ENCODE results near the gene KCNH1.
A peak's percentile ranks its signal among the peaks of the same experiment; 100 is the strongest.

Gene KCNH1

DNA sequence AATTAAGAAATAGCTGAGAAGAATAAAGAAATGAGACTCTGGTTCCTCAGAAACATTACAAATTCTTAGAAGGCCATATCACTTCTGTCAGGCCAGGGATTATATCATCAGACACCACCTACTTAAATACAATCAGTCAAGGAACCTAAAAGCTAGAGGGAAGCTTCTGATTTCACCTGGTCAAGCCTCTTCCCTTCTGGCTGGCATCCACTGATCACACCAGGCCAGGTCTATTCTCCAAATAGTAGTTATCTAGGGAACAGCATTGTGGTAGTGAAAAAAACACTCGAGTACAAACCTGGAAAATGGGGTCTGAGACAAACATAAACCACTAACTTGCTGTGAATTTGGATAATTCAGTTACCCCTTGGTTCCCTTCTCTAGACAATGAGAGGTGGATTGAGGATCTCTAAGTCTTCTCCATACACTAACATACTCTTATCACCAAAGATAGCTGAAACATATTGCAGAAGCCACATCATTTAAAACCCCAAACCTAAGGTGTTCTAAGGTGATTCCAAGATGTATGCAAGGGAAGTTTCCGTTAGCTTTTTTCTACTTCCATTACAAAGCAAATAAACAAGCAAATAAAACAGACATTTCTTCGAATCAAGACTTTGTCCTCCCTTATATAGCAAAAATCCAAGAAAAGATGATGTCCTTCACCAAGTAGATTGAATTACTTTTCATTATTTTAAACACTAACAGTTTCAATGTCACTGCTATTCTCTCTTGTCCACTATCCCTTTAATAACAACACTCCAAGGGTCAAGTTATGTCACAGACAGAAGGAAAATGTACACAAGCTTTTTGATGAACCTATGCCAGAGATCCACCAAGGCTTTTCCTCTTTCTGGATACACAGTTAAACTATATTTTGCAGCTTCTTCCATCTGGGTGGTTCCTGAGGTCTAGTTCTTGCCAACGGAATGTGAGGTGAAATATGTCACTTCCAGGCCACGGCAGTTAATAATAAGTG is 212.9 kb downstream of the KCNH1 start:
- DNase-seq (ENCODE audit: low spot score), result no peak

DNA sequence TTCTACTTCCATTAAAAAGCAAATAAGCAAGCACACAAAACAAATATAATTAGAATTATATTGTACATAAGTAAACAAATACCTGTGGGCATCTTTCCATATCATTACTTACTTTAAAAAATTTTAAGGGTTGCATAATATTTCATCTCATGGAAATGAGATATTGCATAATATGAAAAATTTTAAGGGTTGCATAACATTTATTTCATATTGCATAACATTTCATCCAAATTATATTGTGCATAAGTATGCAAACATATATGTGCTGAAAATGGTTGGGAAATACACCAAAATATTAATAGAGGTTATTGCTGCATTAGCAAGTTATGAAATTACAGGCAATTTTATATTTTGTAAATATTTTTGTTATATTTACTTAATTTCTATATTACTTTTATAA is 213.7 kb downstream of the KCNH1 start:
- DNase-seq (ENCODE audit: low spot score), result no peak

DNA sequence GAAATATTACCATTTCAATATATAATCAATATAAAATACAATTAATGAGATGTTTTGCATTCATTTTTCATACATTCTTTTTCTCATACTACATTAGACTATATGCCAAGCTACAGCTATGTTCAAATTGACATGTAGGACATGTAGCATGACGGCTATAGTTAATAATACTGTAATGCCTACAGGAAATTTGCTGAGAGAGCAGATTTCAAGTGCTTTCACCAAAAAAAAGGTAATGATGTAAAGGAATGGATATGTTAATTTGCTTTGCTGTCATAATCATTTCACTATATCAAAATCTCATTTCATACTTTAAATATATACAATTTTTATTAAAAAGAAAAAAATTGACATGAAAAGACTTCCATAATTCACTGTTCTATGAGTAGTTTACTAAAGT is 215.1 kb downstream of the KCNH1 start:
- no peak for DNase-seq (ENCODE audit: low spot score)

DNA sequence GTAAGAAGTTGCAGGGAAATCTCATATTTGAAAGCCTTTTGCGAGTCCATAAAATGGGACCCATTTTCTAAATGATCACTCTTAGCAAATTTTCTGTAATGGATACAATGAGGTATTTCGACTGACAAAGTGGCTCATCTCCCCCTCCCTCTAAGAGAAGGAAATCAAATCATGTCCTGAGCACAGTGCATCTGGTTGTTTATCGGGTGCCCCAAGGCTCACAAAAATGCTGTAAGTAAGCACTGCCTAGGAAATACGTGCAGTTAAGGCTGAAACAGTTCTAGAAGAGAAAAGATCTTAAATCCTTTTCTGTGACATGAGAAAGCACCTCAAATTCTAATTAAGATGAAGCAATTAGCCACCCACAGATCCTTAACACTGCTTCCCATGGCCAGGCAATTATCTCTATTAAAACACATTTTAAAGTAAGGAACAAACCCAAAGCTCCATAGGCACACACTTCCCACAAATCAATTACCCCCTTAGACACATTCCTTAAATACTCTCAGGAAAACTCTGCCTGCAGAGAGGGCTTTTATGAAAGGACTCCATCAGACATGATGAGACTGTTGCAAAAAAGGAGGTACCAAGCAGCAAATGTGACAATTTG is 216.3 kb downstream of the KCNH1 start:
- DNase-seq (ENCODE audit: low spot score), result no peak

DNA sequence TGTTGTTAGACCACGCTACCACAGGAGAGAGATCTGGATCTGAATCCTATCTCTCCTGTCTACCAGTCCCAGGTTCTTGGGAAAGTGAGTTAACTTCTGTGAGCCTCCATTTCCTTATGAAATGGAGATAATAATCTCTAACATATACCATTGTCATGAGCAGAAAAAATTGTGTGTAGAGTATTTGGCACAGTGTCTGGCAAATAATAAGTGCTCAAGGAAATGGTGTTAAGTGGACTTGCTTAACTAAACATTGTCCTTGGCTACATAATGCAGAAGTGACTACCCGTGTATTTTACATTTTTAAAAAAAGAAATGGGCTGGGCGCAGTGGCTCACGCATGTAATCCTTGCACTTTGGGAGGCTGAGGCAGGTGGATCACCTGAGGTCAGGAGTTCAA is 217.4 kb downstream of the KCNH1 start:
- no peak for DNase-seq (ENCODE audit: low spot score)

DNA sequence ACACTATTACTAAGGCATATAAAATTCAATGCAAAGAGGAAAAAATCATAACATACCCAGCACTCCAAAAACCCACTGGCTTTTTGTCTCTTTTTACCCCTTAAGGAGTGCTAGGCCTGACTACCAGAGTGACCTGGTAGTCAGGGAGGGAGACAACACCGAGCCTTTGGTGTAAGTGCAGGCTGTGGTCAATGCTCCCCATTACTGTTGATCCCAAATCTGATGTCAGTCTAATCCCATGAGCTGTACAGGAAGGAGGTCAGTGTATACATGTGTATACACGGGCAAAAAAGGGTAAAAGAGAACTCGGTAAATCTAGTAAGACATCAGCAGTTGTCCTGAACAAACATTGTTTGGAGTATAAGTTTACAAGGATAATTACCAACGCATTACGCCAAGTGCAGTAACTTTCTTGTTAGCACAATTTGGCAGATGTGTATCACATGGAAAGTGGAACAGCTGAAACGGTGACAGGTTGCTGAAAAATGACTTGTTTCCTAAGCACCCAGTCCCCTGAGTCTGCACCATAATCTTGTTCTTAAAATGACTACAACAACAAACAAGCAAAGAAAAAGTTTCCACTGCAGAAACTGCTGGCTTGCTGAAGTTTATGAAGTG is 217.9 kb downstream of the KCNH1 start:
- DNase-seq (ENCODE audit: low spot score), result no peak

DNA sequence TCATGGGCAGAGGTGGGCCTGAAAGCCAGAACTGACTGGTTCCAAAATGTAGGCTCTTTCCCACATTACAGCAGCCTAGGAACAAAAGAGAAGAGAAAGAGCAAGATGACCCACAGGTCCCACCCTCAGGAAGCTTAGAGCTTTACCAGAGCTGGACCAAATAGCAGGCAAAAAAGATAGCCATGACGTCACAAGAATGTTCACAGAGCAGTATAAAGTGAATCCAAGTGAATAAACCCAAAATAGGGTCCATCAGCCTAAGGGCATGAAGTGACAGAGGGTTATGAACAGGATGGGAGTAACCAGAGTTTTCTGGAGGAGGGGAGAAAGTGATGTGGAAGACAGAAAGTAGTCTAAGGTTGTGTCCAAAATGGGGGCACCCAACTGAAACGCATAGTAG is 221.2 kb downstream of the KCNH1 start:
- DNase-seq (ENCODE audit: low spot score), result no peak

DNA sequence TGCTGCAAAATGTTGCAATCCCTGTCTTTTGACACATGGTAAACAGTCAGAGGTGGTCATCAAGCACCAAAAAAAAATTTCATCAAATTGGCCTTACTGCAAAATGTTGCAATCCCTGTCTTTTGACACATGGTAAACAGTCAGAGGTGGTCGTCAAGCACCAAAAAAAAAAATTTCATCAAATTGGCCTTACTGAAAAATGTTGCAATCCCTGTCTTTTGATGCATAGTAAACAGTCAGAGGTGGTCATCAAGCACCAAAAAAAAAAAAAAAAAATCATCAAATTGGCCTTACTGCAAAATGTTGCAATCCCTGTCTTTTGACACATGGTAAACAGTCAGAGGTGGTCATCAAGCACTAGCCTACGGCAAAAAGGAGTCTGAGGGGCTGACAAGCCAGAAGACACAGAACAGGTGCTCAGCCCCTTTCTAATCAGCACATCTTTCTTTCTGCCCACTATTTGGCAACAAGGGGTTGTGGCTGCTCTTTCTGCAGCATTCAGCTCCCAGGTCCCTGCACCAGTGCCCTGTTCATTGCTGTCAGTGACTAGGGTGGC is 223.8 kb downstream of the KCNH1 start:
- DNase-seq (ENCODE audit: low spot score), result no peak

DNA sequence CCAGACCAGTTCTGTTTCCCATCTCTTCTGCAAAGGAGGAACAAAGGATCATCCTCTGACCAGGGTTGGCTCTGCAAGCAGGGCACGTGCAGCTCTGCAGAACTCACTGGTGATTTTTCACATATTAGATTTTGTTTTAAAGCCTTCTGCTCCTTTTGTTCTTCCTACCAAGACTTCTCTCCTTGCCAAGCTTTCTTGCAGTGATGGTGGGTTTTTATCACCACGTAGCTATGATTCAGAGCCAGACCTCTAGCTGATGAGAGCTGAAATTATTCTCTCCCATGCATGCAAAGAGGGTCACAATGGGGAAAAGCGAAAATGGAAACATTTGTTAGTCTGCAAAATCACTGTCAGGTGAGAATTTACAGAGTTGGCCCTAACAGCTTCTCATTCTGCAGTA is 225.2 kb downstream of the KCNH1 start:
- no peak for DNase-seq (ENCODE audit: low spot score)

DNA sequence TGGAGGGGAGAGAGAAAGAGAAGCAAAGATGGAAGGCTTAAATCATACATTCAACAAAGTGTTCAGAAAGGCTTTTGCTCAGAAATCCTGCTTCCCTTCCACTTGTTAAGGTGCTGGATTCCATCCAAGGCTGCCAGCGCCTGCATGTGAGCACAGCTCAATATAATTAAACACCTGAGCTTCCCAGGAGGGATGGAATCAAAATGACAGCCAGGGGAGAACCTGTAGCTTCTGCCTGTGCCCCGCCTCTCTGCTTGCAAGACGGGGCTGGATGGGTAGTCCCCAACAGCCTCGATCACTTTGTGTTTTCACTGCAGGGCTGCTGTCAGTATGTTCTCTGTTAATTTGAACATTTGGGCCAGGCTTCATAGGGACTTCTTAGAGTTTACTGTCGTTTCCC is 225.7 kb downstream of the KCNH1 start:
- DNase-seq (ENCODE audit: low spot score), result no peak

DNA sequence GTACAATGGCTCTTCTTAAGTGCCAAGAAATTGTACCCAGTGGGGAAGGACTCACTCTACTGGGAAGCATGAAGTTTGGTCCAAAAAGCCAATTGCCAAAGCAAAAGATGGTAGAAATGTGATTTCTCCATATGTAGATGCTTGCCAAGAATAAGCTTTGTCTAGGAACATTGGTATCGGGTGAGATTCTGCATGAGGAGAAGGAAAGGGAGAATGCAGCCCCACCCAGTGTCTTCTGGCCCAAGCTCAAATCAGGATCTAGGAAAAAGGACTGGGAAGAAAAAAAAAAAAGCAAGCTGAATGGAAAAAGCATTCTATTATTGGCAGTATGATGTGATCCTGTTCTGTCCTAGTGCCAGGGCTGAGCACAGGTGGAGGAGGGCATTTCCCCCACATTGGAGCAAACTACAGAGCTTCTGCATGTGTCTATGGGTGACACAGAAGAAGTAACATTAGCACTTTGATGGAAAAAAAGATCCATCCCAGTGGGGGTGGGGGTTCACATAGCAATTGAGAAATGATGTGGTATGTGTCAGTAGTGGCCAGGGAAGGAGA is 226.6 kb downstream of the KCNH1 start:
- DNase-seq (ENCODE audit: low spot score), result no peak

DNA sequence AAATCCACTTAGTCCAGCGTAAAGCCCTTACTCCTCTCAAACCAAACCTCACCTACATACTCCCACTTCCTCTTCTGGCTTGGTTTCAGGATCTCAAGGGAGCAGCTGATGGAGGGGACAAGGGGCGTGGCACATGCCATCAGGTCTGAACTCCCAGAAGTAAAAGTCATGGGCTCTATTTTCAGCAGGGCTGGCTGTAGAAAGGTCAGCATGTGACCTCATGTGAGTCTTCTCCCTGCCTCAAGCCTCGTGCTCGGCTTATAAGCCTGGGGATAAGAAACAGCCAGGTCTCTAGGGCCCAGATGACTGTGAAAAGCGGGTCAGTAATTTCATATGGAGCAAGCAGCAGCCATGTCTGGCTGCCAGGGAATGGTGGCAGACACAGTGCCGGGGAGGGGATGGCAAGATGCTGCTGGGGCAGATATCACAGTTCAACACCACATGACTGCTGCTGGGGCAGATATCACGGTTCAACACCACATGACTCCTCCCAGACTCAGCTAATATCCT is 227.9 kb downstream of the KCNH1 start:
- DNase-seq (ENCODE audit: low spot score), result no peak

DNA sequence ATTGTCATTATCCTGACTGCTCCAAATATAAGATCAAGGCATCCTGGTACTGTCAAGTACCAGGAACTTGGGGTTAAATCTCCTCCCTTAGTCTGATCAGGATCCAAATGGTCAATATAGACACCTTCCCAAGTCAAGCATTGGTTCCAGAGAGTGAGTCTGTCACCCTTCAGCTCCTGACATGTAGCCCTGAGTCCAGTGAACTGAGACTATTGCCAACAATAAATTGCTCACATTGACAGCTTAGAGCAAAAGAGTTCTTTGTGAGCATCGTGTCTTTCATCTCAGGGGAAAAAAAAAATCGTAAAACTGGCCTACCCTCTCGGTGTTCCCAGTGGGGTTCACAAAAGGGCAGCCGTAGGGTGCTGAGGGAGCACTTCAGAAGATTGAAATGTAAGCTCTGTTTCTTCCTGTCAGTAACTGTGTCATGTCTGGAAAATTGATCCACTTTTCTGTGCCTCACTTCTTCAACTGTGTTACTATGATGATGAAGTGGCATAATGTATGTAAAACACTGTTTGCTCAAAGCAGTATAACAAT is 228.5 kb downstream of the KCNH1 start:
- DNase-seq (ENCODE audit: low spot score), result no peak

DNA sequence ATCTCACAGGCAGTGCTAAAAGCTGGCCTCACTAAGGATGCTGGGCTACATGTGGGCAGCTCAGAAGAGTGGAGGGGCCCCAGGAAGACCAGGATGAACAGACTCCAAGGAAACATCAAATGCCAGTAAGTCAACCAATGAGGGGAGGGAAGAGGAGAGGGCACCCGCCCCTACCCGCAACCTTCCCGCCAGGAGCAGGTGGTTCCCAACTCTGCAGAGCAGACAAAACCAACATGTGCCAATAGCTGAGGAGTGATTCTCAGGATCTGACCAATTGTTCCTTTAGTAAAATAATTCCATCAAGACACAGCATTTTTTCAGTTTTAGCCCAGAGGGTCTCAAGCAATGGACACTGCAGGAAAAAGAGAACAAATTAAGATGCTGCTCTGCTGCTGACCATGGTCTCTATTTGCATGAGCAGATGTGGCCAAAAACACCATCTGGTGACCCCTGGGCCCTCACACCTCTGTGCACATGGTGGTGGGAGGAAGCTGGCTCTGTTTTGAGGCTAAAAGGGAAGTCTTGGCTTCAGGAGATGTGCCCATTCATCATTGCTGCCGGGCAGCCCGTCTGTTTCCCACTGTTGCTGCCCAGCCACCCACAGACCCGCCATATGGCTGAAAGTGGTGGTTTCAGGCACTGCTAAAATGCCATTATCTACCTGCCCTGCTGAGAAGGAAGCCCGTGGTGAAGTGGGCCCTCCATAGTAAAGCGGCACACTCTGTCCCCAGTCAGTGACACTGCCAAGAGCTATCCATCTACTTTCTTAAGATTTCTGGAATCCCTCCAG is 231.8 kb downstream of the KCNH1 start:
- no peak for DNase-seq (ENCODE audit: low spot score)

DNA sequence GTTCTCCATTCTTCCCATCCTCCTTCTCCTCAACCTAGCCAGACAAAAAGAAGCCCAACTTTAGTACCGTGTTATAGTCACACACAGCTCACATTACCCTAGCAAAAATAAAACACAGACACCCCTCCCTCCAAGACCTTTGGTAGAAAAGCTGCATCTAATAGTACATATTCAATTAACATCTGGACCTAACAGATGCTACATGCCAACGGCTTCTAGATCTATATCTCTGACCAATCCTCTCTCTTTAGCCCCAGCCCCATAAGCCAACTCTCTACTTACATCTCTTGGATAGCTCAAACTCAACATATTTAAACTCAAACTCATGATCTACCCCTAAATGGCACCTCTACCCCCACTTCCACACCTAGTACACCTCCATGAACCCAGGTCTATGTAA is 233.1 kb downstream of the KCNH1 start:
- no peak for DNase-seq (ENCODE audit: low spot score)

DNA sequence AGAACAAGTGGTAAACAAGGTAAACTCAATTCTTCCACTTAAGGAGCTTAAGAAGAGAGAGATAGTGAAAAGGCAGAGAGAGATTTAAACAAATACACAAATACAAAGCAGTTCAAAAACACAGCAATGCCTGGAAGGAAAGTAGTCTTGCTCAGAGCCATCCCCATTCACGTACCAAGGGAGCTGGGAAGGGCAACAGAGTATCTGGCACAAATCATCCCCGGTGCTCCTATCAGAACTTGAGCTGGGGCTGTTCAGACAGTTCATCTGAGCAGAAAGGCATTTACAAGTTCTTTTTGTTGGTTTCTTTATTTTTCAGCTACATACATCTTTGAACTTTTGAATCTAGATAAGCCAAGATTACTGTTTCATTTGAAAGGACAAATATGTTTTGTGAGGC is 233.9 kb downstream of the KCNH1 start:
- DNase-seq (ENCODE audit: low spot score), result no peak

DNA sequence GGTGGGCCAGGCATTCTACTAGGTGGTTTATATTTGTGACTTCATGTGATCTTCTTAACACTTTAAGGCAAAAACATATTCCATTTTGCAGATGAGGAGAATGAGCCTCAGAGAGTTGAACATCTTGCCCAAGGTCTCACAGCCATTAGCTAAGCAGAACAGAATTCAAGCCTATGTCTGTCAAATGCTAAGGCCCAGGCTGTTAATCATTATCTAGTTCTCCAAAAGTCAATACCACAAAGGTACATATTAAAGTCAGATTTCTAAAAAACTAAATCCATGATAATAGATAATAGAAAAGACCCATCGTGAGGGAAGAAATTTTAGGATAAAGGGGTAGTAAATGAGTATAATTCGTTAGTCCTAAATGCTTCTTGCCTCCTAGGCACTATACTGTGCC is 234.3 kb downstream of the KCNH1 start:
- no peak for DNase-seq (ENCODE audit: low spot score)

DNA sequence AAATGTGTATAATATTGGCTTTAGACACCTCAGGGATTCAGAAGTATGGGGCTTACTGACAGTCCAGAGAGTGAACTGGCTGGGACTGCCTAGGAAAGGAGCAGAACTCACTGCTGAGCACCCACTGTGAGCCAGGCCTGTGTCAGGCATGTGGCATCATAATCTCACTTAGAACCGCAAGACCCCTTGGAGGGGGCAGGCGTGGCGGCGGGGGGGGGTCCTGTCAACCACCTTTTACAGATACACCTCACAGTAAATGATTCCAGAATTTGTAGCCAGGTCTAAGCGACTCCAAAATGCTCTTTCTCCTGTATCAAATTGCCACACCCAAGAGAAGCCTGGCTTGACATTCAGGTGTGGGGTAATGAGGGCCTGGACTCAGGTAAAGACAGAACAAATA is 235.5 kb downstream of the KCNH1 start:
- no peak for DNase-seq (ENCODE audit: low spot score)

DNA sequence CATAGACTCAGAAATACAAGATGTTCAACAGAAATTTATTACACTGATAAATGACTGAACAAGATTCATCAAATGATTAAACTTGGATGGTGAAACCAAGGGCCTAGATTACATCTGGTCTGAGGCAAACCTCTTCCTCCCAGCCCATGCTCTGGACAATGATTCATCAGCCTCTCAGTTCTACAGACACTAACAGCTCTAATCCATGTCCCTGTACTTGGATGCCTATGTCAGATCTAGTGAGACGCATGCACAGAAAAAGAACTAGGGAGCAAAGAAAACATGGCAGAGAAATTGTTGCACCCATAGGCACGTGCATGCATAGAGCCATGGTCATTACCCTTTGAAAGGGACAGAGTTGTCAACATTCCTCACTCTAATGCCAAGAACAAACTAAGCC is 250.1 kb downstream of the KCNH1 start:
- DNase-seq (ENCODE audit: low spot score), result peak; percentile 55

DNA sequence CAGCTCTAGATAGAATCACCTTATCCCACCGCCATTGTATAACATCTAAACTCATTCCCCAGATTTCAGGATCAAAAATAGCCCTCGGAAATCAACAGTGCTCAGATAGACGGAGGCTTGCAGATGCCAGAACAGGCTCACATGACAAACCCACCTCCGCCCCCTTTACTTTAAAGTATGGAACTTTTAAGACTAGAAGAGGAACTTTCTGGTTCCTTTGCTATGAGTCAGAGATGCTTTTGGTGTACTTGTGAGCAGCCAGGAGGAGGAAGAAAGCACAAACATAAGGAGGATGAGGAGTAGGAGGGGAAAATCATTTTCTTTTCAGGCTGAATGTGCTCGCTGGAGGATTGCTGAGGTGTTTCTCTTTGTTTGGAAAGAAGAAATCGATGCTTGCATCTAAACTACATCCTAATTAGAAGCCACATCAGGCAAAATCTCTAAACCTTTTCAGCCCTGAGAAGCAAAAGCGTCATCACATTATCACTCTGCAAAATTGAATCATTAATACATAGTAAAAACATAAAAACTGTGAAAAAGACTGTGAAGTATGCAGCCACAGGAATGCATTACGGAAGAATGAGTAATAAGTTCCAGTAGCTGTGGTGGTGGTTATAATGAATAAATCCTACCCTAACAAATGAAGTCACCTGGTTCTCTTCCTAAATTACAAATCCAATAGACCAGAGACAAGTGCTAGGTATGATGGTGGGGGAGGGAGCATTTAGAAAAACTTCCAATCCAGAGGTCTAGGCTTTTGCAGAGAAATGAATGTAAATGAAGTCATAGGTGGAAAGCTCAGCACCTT is 251.3 kb downstream of the KCNH1 start:
- DNase-seq (ENCODE audit: low spot score), result peak; percentile 25

Measured in AG08395 (cell line).